Hematopoietic multipotent progenitor cell treated with erythropoietin and hydrocortisone succinate and interleukin-3 and kit ligand, for 8 days (in vitro differentiated cells): ENCODE results near the gene PSD2.

Experiments used
- DNase-seq: peaks from one replicate; pipeline ENCODE4 v3.0.0-alpha.2; 2015

PSD2 gene

GRCh38 chr5:139839232-139839815 is 43.7 kb downstream of the PSD2 start:
- no peak for DNase-seq

GRCh38 chr5:139839918-139840317 is 44.3 kb downstream of the PSD2 start:
- DNase-seq, result no peak

GRCh38 chr5:139841549-139841948 is 45.9 kb downstream of the PSD2 start:
- no peak for DNase-seq

- DNase-seq, result no peak
Observed at GRCh38 chr5:139842321-139842720, 46.7 kb downstream of the PSD2 start.

- DNase-seq, result no peak
Observed at GRCh38 chr5:139843991-139844390, 48.4 kb downstream of the PSD2 start.

GRCh38 chr5:139844472-139845145 is 49.0 kb downstream of the PSD2 start:
- DNase-seq, result peak; percentile 77

DNA sequence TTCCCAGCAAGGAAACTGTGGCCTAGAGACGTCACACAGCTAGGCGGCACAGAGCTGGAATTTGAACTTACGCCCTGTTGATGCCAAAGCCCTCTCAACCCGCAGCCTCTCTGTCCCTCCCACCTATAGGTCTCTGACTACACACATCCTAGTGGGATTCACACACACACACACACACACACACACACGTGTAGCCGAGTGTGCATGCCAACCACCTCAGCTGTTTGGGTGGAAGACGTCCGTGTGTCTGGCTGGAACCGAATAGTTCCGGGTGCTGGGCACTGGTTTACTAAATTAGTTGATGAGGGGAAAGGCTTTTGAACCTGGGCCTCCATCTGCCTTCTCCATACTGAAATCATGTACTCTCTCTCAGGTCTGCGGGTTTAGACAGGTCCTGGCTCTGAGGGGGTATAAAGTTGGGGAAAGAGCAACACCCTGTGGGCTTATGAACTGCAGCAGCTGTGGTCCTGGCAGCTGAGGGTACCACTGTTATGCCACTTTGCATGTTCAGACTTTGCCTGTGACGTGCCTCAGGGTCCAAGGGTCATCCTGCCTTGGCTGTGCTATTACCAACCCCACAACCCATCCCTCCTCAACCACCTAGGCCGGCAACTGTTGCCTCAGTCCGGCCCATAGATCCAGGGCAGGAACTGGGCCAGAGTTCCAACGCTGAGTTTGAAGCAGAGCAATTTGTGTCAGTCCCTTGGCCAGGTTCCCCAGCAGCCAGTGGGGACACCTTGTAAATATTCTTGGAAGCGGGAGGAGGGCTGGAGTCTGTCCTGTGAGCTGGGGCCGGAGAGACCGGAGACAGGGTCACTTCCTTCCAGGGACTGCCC is 50.5 kb downstream of the PSD2 start:
- DNase-seq, result no peak

- no peak for DNase-seq
Observed at GRCh38 chr5:139847091-139847490, 51.5 kb downstream of the PSD2 start.

GRCh38 chr5:139847790-139848507 is 52.3 kb downstream of the PSD2 start:
- DNase-seq, result peak; percentile 16

DNA sequence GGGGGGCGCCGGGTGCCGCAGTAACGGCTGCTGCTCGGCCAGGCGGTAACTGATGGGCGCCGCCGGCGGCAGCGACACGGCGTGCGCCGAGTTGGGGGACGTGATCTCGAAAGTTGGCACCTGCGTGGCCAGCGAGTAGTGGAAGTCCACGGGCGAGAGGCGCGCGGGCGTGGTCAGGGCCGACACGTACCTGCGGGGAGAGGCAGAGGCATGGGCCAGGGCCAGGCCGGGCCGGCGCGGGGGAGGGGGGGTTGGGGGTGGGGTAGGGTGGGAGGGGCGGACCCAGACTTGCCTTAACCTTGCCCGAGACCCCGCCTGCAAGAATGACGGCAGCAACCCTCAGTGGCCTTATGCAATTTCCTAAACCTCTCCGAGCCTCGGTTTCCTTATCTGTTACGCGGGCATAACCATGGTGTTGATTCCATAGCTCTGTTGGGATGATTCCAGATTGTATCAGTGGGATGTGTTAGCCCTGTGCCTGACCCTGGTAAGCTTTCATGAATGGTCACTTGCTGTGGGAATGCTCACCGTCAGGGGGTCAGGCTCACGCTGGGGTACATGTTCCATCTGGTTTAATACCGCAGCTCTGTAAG is 53.0 kb downstream of the PSD2 start:
- no peak for DNase-seq

DNA sequence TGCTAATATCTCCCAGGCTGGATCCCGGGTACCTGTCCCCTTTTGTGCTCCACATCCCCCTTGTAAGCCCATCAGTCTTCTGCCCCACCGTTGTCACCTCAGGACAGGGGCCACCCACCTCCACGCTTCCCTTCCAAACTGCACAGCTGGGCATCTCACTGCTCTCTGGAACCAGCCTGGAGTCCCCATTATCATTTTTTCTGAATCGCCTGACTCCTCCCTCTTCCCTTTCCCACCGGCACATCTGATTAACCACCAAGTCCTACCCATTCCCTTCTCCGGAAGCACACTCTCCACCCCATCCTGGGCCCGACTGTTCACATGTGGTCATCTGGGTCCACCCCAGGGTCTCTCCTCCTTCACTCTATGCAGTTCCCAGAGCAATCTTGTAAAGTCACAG is 53.9 kb downstream of the PSD2 start:
- no peak for DNase-seq

- no peak for DNase-seq
Observed at GRCh38 chr5:139849942-139850341, 54.3 kb downstream of the PSD2 start.

- no peak for DNase-seq
Observed at GRCh38 chr5:139850423-139851016, 54.9 kb downstream of the PSD2 start.

DNA sequence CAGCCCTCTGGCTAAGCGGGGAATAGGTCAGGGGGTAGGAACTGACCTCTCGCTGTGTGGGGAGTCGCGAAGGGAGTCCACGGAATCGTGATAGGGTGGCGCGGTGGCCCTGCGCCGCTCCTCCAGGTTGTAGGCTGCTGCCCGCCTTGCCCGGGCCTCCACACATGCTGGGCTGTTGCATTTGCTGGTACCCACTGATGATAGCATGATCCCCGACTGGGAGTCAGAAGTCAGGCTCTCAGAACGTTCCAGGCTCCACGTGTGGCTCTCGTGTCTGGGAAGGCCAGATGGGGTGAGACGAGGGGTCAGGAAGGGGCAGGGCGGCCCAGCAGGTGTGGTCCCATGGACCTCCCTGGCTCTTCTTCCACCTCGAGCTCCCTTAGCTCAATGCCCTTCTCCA is 56.0 kb downstream of the PSD2 start:
- no peak for DNase-seq

- DNase-seq, result no peak
Observed at GRCh38 chr5:139852696-139853095, 57.1 kb downstream of the PSD2 start.

- DNase-seq, result no peak
Observed at GRCh38 chr5:139854029-139854605, 58.5 kb downstream of the PSD2 start.

- DNase-seq, result no peak
Observed at GRCh38 chr5:139854953-139855352, 59.3 kb downstream of the PSD2 start.

DNA sequence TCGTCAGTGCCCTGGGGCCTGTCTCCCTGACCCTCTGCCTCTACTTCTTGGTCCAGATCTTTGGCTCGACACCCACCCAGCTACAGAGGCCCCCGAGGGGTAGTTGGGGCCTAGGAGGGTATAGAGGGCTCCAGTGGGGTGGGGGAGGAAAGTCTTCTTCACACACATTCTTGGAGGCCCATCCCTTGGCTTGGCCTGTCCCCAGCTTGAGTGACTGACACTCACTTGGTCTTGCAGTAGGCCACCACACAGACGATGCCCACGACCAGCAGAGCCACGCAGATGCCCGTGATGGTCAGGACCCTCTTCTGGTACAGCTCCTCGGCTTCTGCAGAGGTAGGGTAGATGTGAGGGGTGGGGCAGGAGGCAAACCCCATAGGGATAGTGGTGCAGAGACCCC is 59.8 kb downstream of the PSD2 start:
- no peak for DNase-seq

DNA sequence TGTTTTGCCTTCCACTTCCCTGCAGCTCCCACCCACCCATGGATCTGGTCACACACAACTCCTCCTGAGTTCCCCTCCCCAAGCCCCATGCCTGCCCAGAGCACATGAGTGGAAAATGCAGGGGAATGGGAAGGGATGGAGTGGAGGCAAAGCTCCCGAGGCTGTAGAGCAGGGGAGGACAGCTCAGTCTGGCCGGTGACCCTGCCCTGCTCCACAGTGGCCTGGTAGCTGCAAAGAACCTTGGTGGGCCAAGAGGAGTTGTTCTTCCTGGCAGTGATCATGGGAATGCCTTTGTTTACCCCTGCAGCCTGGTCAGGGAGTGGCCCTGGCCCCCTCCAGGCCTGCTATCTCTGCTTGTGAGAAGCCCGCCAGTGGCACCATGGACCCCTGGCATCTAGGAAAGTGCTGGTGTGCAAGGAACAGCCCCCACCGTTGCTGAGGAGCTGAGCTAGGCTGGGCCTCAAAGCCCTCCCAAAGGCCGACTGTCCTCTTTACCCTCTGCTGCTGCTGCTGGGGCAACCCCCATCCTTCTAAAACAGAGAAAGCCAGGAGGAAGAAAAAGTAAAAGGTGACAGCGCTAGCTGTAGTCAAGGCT is 60.4 kb downstream of the PSD2 start:
- DNase-seq, result no peak

DNA sequence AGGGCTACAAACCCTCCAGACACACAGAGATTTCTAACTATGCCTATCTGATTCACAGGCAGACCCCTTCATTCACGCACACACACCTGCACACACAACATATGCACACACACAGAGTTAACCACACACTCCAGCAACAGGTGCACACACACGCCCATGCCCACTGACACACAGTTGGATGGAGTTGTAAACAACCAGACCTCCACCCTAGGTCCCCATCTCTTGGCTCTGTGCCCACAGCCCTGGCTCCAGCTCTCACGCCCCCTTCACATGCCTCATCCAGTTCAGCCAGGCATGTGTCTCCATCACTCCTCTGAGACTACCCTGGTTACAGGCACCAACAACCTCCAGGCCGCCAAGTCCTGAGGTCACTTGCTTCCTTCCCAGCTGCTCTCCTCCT is 61.1 kb downstream of the PSD2 start:
- DNase-seq, result no peak

GRCh38 chr5:139859013-139859412 is 63.4 kb downstream of the PSD2 start:
- no peak for DNase-seq
